IMR-90 (cell line): Measurements from ENCODE around the gene CWF19L2. TPM values are rescaled to one million over a fixed set of nuclear protein-coding genes. Genes with fewer than 3 reads are reported as not detected.

Experiments used
- ATAC-seq: fragments of 200-7000 bp; cut with Tn5 transposase; 2 replicates; pipeline ENCODE4 v1.9.1; 2020; ENCODE audit warnings: low read depth, mild to moderate bottlenecking, moderate library complexity
- BruUV-seq: library from RNA; stranded (reverse); fragments of 400-500 nt; replicated peaks from 2 replicates; lab custom pipeline; 2021; lab: Mats Ljungman, UMichigan
- CTCF ChIA-PET: fragments of 300-600 bp; formaldehyde crosslinking; extraction: SDS; loops from one replicate; lab custom pipeline; 2021; ENCODE audit warnings: antibody characterized with exemption; lab: Yijun Ruan, JAX
- POLR2A ChIA-PET: fragments of 300-600 bp; sonication (Branson Sonifier 250); formaldehyde crosslinking; loops from one replicate; lab custom pipeline; 2022; ENCODE audit warnings: antibody characterized with exemption; ENCODE audit not compliant: unreplicated experiment; lab: Charles Lee
- DNase-seq: peaks from one replicate; pipeline ENCODE4 v3.0.0; 2013
- H2AFZ ChIP-seq: replicated peaks from 2 replicates; pipeline ENCODE3; 2013; ENCODE audit warnings: low read length, mild to moderate bottlenecking; ENCODE audit not compliant: poor library complexity
- H2AK5ac ChIP-seq: 2 replicates; pipeline ENCODE4 v1.6.1; 2013; ENCODE audit warnings: low read depth, low read length, inconsistent platforms
- H2AK9ac ChIP-seq: replicated peaks from 2 replicates; pipeline ENCODE3; 2013; ENCODE audit warnings: mild to moderate bottlenecking, low read depth, low read length, moderate library complexity; ENCODE audit not compliant: poor library complexity
- H2BK120ac ChIP-seq: 2 replicates; pipeline ENCODE4 v1.6.1; 2013; ENCODE audit warnings: low read depth, low read length, inconsistent platforms
- H2BK15ac ChIP-seq: 3 replicates; pipeline ENCODE4 v1.6.1; 2013; ENCODE audit warnings: low read depth, low read length, inconsistent platforms
- H2BK20ac ChIP-seq: 2 replicates; pipeline ENCODE4 v1.6.1; 2013; ENCODE audit warnings: low read depth, mild to moderate bottlenecking, inconsistent platforms, low read length, moderate library complexity
- H2BK5ac ChIP-seq: 2 replicates; pipeline ENCODE4 v1.6.1; 2013; ENCODE audit warnings: mild to moderate bottlenecking, low read depth, low read length, inconsistent platforms; ENCODE audit not compliant: poor library complexity, severe bottlenecking
- H3K14ac ChIP-seq: replicated peaks from 2 replicates; pipeline ENCODE4 v1.6.1; 2013; ENCODE audit warnings: low read depth, low read length, inconsistent platforms
- H3K18ac ChIP-seq: 2 replicates; pipeline ENCODE4 v1.6.1; 2013; ENCODE audit warnings: low read depth, low read length, control low read depth
- H3K23ac ChIP-seq: 2 replicates; pipeline ENCODE4 v1.6.1; 2013; ENCODE audit warnings: low read depth, low read length, inconsistent platforms
- H3K27ac ChIP-seq: 2 replicates; pipeline ENCODE4 v1.5.1; 2013; ENCODE audit warnings: mild to moderate bottlenecking, control low read depth, low read length; ENCODE audit not compliant: insufficient read depth
- H3K27me3 ChIP-seq: 2 replicates; pipeline ENCODE4 v1.6.1; 2013; ENCODE audit warnings: low read length; ENCODE audit not compliant: control insufficient read depth, insufficient read depth
- H3K36me3 ChIP-seq: 2 replicates; pipeline ENCODE4 v1.6.1; 2013; ENCODE audit warnings: low read length, mixed read lengths; ENCODE audit not compliant: control insufficient read depth, insufficient read depth
- H3K4ac ChIP-seq: 2 replicates; pipeline ENCODE4 v1.6.1; 2013; ENCODE audit warnings: low read depth, low read length, inconsistent platforms
- H3K4me1 ChIP-seq: 2 replicates; pipeline ENCODE4 v1.6.1; 2013; ENCODE audit warnings: low read length, mixed read lengths; ENCODE audit not compliant: control insufficient read depth, insufficient read depth
- H3K4me2 ChIP-seq: 2 replicates; pipeline ENCODE4 v1.6.1; 2013; ENCODE audit warnings: low read depth, mild to moderate bottlenecking, control low read depth, low read length, moderate library complexity
- H3K4me3 ChIP-seq: 2 replicates; pipeline ENCODE4 v1.5.1; 2013; ENCODE audit warnings: low read depth, mild to moderate bottlenecking, control low read depth, low read length, moderate library complexity; ENCODE audit not compliant: insufficient read depth
- H3K56ac ChIP-seq: 2 replicates; pipeline ENCODE4 v1.6.1; 2013; ENCODE audit warnings: low read length, inconsistent platforms; ENCODE audit not compliant: insufficient read depth; ENCODE audit errors: extremely low read depth
- H3K79me1 ChIP-seq, 2 experiments: 2 replicates each; pipeline ENCODE4 v1.6.1; 2013; ENCODE audit warnings: low read length in 2 of 2, inconsistent platforms in 1 of 2, low read depth in 1 of 2
- H3K9ac ChIP-seq: 2 replicates; pipeline ENCODE4 v1.6.1; 2013; ENCODE audit warnings: low read depth, low read length, control low read depth
- H3K9me1 ChIP-seq: 2 replicates; pipeline ENCODE4 v1.6.1; 2013; ENCODE audit warnings: low read length, inconsistent platforms; ENCODE audit not compliant: insufficient read depth
- H3K9me3 ChIP-seq: 2 replicates; pipeline ENCODE4 v1.6.1; 2013; ENCODE audit warnings: low read length; ENCODE audit not compliant: control insufficient read depth, insufficient read depth
- H4K20me1 ChIP-seq: 2 replicates; pipeline ENCODE4 v1.6.1; 2013; ENCODE audit warnings: low read length, inconsistent platforms; ENCODE audit not compliant: insufficient read depth
- H4K5ac ChIP-seq: 2 replicates; pipeline ENCODE4 v1.6.1; 2013; ENCODE audit warnings: mild to moderate bottlenecking, low read depth, low read length, control low read depth
- H4K8ac ChIP-seq, 2 experiments: 2 replicates each; pipeline ENCODE4 v1.6.1; 2013; ENCODE audit warnings: low read depth in 2 of 2, low read length in 2 of 2, control low read depth in 1 of 2, inconsistent platforms in 1 of 2
- H4K91ac ChIP-seq: 2 replicates; pipeline ENCODE4 v1.6.1; 2013; ENCODE audit warnings: low read depth, low read length, inconsistent platforms; ENCODE audit not compliant: insufficient read depth
- BHLHE40 ChIP-seq: fragments of 150-350 bp; IDR thresholded peaks from 2 replicates; pipeline ENCODE4 v1.6.1; 2016; ENCODE audit warnings: mild to moderate bottlenecking, low read depth, low read length
- CEBPB ChIP-seq: IDR thresholded peaks from 2 replicates; pipeline ENCODE4 v1.6.1; 2012; ENCODE audit warnings: low read depth, low read length, improper control_type of control experiment
- CHD1 ChIP-seq: IDR thresholded peaks from 2 replicates; pipeline ENCODE4 v1.6.1; 2012; ENCODE audit warnings: low read depth, low read length, improper control_type of control experiment
- CTCF ChIP-seq: conservative IDR thresholded peaks from 2 replicates; pipeline ENCODE4 v1.5.1; 2012; ENCODE audit warnings: mild to moderate bottlenecking, low read depth, low read length, improper control_type of control experiment
- ELK1 ChIP-seq: fragments of 150-350 bp; IDR thresholded peaks from 2 replicates; pipeline ENCODE4 v1.6.1; 2016; ENCODE audit warnings: low read depth, mild to moderate bottlenecking, low read length, moderate library complexity, borderline replicate concordance
- FOS ChIP-seq: fragments of 150-350 bp; IDR thresholded peaks from 2 replicates; pipeline ENCODE4 v1.6.1; 2016; ENCODE audit warnings: low read depth, low read length
- MAFK ChIP-seq: IDR thresholded peaks from 2 replicates; pipeline ENCODE4 v1.6.1; 2012; ENCODE audit warnings: low read depth, low read length, improper control_type of control experiment
- MAZ ChIP-seq: IDR thresholded peaks from 2 replicates; pipeline ENCODE4 v1.6.1; 2012; ENCODE audit warnings: low read depth, mild to moderate bottlenecking, low read length, improper control_type of control experiment, moderate library complexity, borderline replicate concordance
- MXI1 ChIP-seq: IDR thresholded peaks from 2 replicates; pipeline ENCODE4 v1.6.1; 2012; ENCODE audit warnings: low read depth, mild to moderate bottlenecking, low read length, moderate library complexity, borderline replicate concordance
- NFE2L2 ChIP-seq: fragments of 150-350 bp; IDR thresholded peaks from 2 replicates; pipeline ENCODE4 v1.6.1; 2016; ENCODE audit warnings: low read depth, mild to moderate bottlenecking, low read length
- POLR2A ChIP-seq: IDR thresholded peaks from 2 replicates; pipeline ENCODE4 v1.6.1; 2012; ENCODE audit warnings: mild to moderate bottlenecking, low read depth, low read length
- RAD21 ChIP-seq: IDR thresholded peaks from 2 replicates; pipeline ENCODE4 v1.6.1; 2012; ENCODE audit warnings: low read length, improper control_type of control experiment
- RCOR1 ChIP-seq: IDR thresholded peaks from 2 replicates; pipeline ENCODE4 v1.6.1; 2012; ENCODE audit warnings: mild to moderate bottlenecking, low read length, improper control_type of control experiment; ENCODE audit not compliant: insufficient replicate concordance
- RFX5 ChIP-seq: IDR thresholded peaks from 2 replicates; pipeline ENCODE4 v1.8.0; 2012; ENCODE audit warnings: low read depth, mild to moderate bottlenecking, low read length, moderate library complexity
- SMC3 ChIP-seq: fragments of 150-350 bp; IDR thresholded peaks from 2 replicates; pipeline ENCODE4 v1.6.1; 2016; ENCODE audit warnings: low read depth, mild to moderate bottlenecking, antibody characterized with exemption, low read length, moderate library complexity
- USF2 ChIP-seq: fragments of 150-350 bp; IDR thresholded peaks from 2 replicates; pipeline ENCODE4 v1.6.1; 2017; ENCODE audit warnings: mild to moderate bottlenecking, antibody characterized with exemption, low read length, low read depth
- WGBS, 2 experiments: methylation state at CpG; one replicate each; pipeline versions ENCODE4 v1.1.5 to v1.1.7; 2013; ENCODE audit warnings: missing lambda C conversion rate in 2 of 2; ENCODE audit not compliant: insufficient read length in 1 of 2; ENCODE audit errors: extremely low coverage in 2 of 2; 5-methylcytosine and 5-hydroxymethylcytosine counted together
- dilution Hi-C: fragments of 300-500 bp; cut with HindIII; formaldehyde crosslinking; loops from one replicate; pipeline ENCODE4 v1.14.3; 2018; ENCODE audit warnings: low sequenced_read_pairs; ENCODE audit not compliant: unreplicated experiment
- in situ Hi-C: fragments of 300-500 bp; cut with MboI; formaldehyde crosslinking; loops from 3 replicates; pipeline ENCODE4 v1.14.3; 2019; ENCODE audit warnings: low sequenced_read_pairs, inconsistent platforms, mixed read lengths
- intact Hi-C: fragments of 100-400 bp; cut with micrococcal nuclease; formaldehyde crosslinking; loops from 2 replicates; pipeline ENCODE4 v1.10.0; 2022
- polyA plus RNA-seq, 3 experiments: library from polyadenylated mRNA; depleted of rRNA; stranded (reverse); fragments of >200 nt; gene quantifications; 2 replicates each; pipeline ENCODE4 v1.2.3, GENCODE V29; 2012; ENCODE audit warnings: low replicate concordance in 1 of 3
- total RNA-seq: library from RNA; depleted of rRNA; stranded (reverse); fragments of >200 nt; gene quantifications from 2 replicates; pipeline ENCODE4 v1.2.3, GENCODE V29; 2012

CWF19L2 gene
- total and polyA plus RNA-seq, 2 of the 4 experiments (the other 2 are of a cell fraction), result 1.7 to 3.8 TPM

GRCh38 chr11:107387666-107388065, 70.0 kb downstream of the CWF19L2 start:
- no peak overlapping the region for H3K18ac ChIP-seq
- no peak overlapping the region for H3K9ac ChIP-seq
- no peak overlapping the region for H2BK15ac ChIP-seq
- H2AK9ac ChIP-seq, result no peak overlapping the region
- H4K91ac ChIP-seq, result no peak overlapping the region
- in situ Hi-C loops (no loop called here), intact Hi-C loops (no loop called here), dilution Hi-C loops (no loop called here)
- no peak overlapping the region for H3K4me2 ChIP-seq
- H3K4me3 ChIP-seq, result no peak overlapping the region
- no peak overlapping the region for H2AFZ ChIP-seq
- peaks cover 3% of the 10 kb centered on the region; the same call in 1 of the 2 replicates for H3K36me3 ChIP-seq
- ATAC-seq (no peak), DNase-seq (no peak)
- H4K8ac ChIP-seq, result no peak overlapping the region
- no peak overlapping the region for H2BK5ac ChIP-seq
- no peak overlapping the region for H2AK5ac ChIP-seq
- no peak overlapping the region for H3K14ac ChIP-seq
- no peaks in the 10 kb centered on the region for H3K4me1 ChIP-seq
- H4K5ac ChIP-seq, result no peak overlapping the region
- H3K4ac ChIP-seq, result no peak overlapping the region
- no peak overlapping the region for H2BK20ac ChIP-seq
- no peaks in the 10 kb centered on the region for H4K20me1 ChIP-seq
- CTCF ChIA-PET, result no interaction called here
- no peak overlapping the region for H3K56ac ChIP-seq
- no peaks in the 10 kb centered on the region for H3K79me1 ChIP-seq
- TF ChIP-seq FOS (no peak), MXI1 (no peak), ELK1 (no peak), CHD1 (no peak), USF2 (no peak), POLR2A (no peak), RFX5 (no peak), MAZ (no peak), CTCF (no peak), MAFK (no peak), RAD21 (no peak), NFE2L2 (no peak), CEBPB (no peak), RCOR1 (no peak), SMC3 (no peak), BHLHE40 (no peak)
- 84% methylated on average over 5 of the region's 6 CpGs; no CpG with 5 or more reads in 1 of the 2 experiments for WGBS, 2 experiments
- POLR2A ChIA-PET, result no interaction called here
- H3K27ac ChIP-seq, result no peak overlapping the region
- no peaks in the 10 kb centered on the region for H3K9me1 ChIP-seq
- no peak overlapping the region for H2BK120ac ChIP-seq
- H3K9me3 ChIP-seq, result no peaks in the 10 kb centered on the region
- H3K23ac ChIP-seq, result no peak overlapping the region
- no peaks in the 10 kb centered on the region for H3K27me3 ChIP-seq
- no TSS peak for BruUV-seq
